ENCODE measurements around the gene RNU5D-1.

DNA sequence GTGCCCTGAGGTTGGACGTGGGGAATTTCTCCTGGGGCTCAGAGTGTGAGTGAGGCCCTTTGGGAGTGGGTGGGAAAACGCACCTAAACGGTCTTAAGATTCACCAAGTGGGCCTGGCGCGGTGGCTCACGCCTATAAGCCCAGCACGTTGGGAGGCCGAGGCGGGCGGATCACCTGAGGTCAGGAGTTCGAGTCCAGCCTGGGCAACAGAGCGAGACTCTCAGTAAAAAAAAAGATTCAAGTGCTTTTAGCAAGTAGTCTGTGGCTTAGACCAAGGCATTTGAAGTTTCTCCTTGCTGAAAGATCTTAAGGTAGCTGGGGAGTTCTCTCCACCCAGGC lies 45.7 kb upstream of the RNU5D-1 start:
- TF ChIP-seq CTCF (IDR thresholded peaks at IDR 0.05; ENCODE audit: low read length) (no peak), EZH2 (IDR thresholded peaks at IDR 0.05; ENCODE audit: borderline replicate concordance, low read length) (no peak)

Measured in OCI-LY1 (cell line).